A673 (cell line): Measurements from ENCODE around the gene MRPL52.

Source experiments
- EZH2 ChIP-seq: fragments of 200-600 bp; sonication (generic); IDR thresholded peaks from 2 replicates; pipeline ENCODE4 v1.6.1; 2017; ENCODE audit warnings: borderline replicate concordance, low read depth, mild to moderate bottlenecking, mixed read lengths, antibody characterized with exemption, low read length; ENCODE audit not compliant: poor library complexity, severe bottlenecking
- TF ChIP-seq, protein P1 (sequence below): fragments of 300-800, 200-600 bp; sonication (generic); conservative IDR thresholded peaks from 2 replicates; pipeline ENCODE4 v1.5.1; 2017; ENCODE audit warnings: low read depth, mild to moderate bottlenecking, antibody characterized with exemption, low read length, moderate library complexity, mixed read lengths

DNA sequence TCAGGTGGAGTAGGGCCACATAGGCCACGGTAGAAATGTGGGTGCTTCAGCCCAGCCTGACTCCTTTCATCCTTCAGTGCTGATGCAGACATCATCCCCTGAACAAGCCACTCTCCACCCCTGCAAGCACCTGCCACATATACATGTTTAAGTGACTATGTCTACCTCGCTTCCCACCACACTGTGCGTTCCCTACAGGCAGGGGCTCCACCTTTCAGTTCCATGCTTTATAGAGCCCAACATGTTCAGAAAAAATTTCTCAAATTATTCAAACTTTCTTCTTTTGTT, 26.1 kb upstream of the MRPL52 start:
- TF ChIP-seq, protein P1, sequence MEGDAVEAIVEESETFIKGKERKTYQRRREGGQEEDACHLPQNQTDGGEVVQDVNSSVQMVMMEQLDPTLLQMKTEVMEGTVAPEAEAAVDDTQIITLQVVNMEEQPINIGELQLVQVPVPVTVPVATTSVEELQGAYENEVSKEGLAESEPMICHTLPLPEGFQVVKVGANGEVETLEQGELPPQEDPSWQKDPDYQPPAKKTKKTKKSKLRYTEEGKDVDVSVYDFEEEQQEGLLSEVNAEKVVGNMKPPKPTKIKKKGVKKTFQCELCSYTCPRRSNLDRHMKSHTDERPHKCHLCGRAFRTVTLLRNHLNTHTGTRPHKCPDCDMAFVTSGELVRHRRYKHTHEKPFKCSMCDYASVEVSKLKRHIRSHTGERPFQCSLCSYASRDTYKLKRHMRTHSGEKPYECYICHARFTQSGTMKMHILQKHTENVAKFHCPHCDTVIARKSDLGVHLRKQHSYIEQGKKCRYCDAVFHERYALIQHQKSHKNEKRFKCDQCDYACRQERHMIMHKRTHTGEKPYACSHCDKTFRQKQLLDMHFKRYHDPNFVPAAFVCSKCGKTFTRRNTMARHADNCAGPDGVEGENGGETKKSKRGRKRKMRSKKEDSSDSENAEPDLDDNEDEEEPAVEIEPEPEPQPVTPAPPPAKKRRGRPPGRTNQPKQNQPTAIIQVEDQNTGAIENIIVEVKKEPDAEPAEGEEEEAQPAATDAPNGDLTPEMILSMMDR = no peak
- TF ChIP-seq EZH2 = no peak
